Measurements from ENCODE around the gene VPS11.

DNA sequence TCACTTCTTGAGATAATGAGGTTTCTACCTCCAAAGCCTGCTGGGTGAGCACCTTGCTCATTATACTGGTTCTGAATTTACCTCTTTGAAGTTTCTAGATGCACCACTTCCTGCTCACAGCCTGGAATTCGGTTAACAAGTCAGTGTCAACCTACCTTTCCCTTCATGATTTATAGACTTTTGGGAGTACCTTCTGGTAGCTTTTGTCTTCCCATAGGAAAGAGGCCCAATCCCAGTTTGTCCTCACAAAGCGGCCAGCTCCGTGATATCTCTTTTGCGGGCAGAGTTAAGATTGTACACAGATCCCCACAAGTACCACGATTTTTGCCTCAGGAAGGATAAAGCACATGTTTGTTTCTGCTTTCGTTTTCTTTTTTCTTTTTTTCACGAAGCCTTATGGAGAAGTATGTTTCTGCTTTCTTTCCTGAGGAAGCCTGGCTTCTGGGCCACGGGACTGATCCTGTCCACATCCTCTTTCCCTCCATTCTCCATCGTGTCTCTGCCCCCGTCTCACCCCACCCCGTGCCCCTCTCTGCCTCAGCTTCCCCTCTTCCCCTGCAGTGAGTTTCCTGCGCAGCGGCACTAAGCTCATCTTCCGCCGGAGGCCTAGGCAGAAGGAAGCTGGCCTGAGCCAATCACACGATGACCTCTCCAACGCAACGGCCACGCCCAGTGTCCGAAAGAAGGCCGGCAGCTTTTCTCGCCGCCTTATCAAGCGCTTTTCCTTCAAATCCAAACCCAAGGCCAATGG is 48.0 kb downstream of the VPS11 start:
- TF ChIP-seq EZH2 (IDR thresholded peaks at IDR 0.05; ENCODE audit: insufficient read depth, poor library complexity, severe bottlenecking) (no peak), EZH2phosphoT487 (IDR thresholded peaks at IDR 0.05; ENCODE audit: insufficient read depth, low read depth) (no peak)
